Caco-2 (cell line): ENCODE measurements around the gene AK2. TPM values are rescaled to one million over a fixed set of nuclear protein-coding genes. Genes with fewer than 3 reads are reported as not detected.

Experiments used
- BruUV-seq: library from RNA; stranded (reverse); fragments of 400-500 nt; replicated peaks from 2 replicates; lab custom pipeline; 2021; lab: Mats Ljungman, UMichigan
- CTCF ChIA-PET: fragments of 300-600 bp; sonication (Branson Sonifier 250); formaldehyde crosslinking; loops from one replicate; lab custom pipeline; 2022; ENCODE audit warnings: antibody characterized with exemption; lab: Charles Lee
- POLR2A ChIA-PET: fragments of 300-600 bp; sonication (Branson Sonifier 250); formaldehyde crosslinking; loops from one replicate; lab custom pipeline; 2022; ENCODE audit warnings: antibody characterized with exemption; lab: Charles Lee
- DNase-seq, 2 experiments: peaks; one replicate each; pipeline versions ENCODE4 v3.0.0 to v3.0.0-alpha.2; 2020 to 2022
- H3K27me3 ChIP-seq: replicated peaks from 2 replicates; pipeline ENCODE4 v1.6.0; 2011; ENCODE audit warnings: low read length; ENCODE audit not compliant: control insufficient read depth, insufficient read depth
- H3K36me3 ChIP-seq: 2 replicates; pipeline ENCODE4 v1.5.1; 2011; ENCODE audit warnings: low read length; ENCODE audit not compliant: control insufficient read depth, insufficient read depth
- H3K4me1 ChIP-seq: fragments of 250-450 bp; sonication (Bioruptor Pico); 2 replicates; pipeline ENCODE4 v1.5.1; 2020; ENCODE audit warnings: mild to moderate bottlenecking
- H3K4me3 ChIP-seq: 2 replicates; pipeline ENCODE4 v1.5.1; 2011; ENCODE audit warnings: low read depth, mild to moderate bottlenecking, control low read depth, low read length
- H3K9me3 ChIP-seq: fragments of 250-450 bp; sonication (Bioruptor Pico); 2 replicates; pipeline ENCODE4 v1.5.1; 2020; ENCODE audit warnings: mild to moderate bottlenecking, moderate library complexity
- H3K27ac Mint-ChIP-seq: one replicate; pipeline ENCODE4 v1.8.0; 2022; ENCODE audit warnings: mixed read lengths; ENCODE audit not compliant: unreplicated experiment
- H3K27me3 Mint-ChIP-seq: one replicate; pipeline ENCODE4 v1.8.0; 2022; ENCODE audit warnings: mixed read lengths; ENCODE audit not compliant: insufficient read depth, unreplicated experiment
- H3K36me3 Mint-ChIP-seq: one replicate; pipeline ENCODE4 v1.8.0; 2022; ENCODE audit warnings: mild to moderate bottlenecking, mixed read lengths; ENCODE audit not compliant: insufficient read depth, unreplicated experiment
- H3K4me1 Mint-ChIP-seq: one replicate; pipeline ENCODE4 v1.8.0; 2022; ENCODE audit warnings: low read depth, mixed read lengths; ENCODE audit not compliant: unreplicated experiment
- H3K4me3 Mint-ChIP-seq: one replicate; pipeline ENCODE4 v1.8.0; 2022; ENCODE audit warnings: mild to moderate bottlenecking, moderate library complexity, mixed read lengths; ENCODE audit not compliant: unreplicated experiment
- H3K9me3 Mint-ChIP-seq: one replicate; pipeline ENCODE4 v1.8.0; 2022; ENCODE audit warnings: mixed read lengths; ENCODE audit not compliant: unreplicated experiment
- intact Hi-C: fragments of 100-400 bp; cut with micrococcal nuclease; formaldehyde crosslinking; loops from one replicate; pipeline ENCODE4 v1.10.0; 2022; ENCODE audit not compliant: unreplicated experiment
- total RNA-seq: library from RNA; stranded (reverse); gene quantifications from 2 replicates; pipeline ENCODE4 v1.2.3, GENCODE V29; 2022
- TF ChIP-seq, protein P1 (sequence below), 2 experiments: fragments of 200-600 bp in 1 of 2; IDR thresholded peaks; 1 replicate in 1 of 2; 2 replicates in 1 of 2; pipeline versions ENCODE4 v1.5.1 to v1.8.0; 2011 to 2022; ENCODE audit warnings: antibody characterized with exemption in 1 of 2, control low read depth in 1 of 2, inconsistent platforms in 1 of 2, low read depth in 1 of 2, low read length in 1 of 2, mild to moderate bottlenecking in 1 of 2, moderate library complexity in 1 of 2; ENCODE audit not compliant: insufficient read depth in 1 of 2, severe bottlenecking in 1 of 2, unreplicated experiment in 1 of 2

Gene AK2
- total RNA-seq, 1 experiment from 2014 or later, result 127 TPM

- no peaks in the 10 kb centered on the region for H3K36me3 ChIP-seq
- no peak overlapping the region for H3K27ac Mint-ChIP-seq
- H3K4me3 Mint-ChIP-seq, result no peak overlapping the region
Observed at GRCh38 chr1:32971576-32971975, 65.1 kb downstream of the AK2 start.

DNA sequence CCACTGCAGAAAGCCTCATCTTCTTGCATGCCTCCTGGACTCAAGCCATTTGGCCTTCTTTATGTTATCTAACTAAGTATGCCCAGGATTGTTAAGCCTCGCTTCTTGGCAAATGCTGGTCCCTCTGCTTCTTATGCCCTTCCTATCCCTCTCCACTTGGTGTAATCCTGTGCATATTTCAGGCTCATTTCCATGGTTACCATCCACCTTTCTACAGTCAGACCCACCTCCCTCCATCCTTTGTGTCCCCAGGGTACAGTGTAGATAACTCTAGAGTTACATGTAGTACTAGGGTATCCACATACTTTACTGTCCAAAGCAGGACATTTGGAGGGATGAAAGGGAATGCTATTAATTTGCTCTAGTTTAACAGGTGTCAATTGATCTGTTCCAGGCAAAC, 65.5 kb downstream of the AK2 start:
- H3K27ac Mint-ChIP-seq, result no peak overlapping the region
- H3K36me3 Mint-ChIP-seq, result no peaks in the 10 kb centered on the region
- POLR2A ChIA-PET, result interaction anchor here (0.5 kb wide), 1 partner anchor 78 kb away, joined by 3 read pairs; no protein-coding TSS in a partner anchor
- peaks cover 11% of the 10 kb centered on the region for H3K27me3 Mint-ChIP-seq
- Histone ChIP-seq H3K9me3 (no peaks in the 10 kb centered on the region), H3K4me3 (no peak overlapping the region), H3K27me3 (no peaks in the 10 kb centered on the region), H3K36me3 (no peaks in the 10 kb centered on the region), H3K4me1 (no peaks in the 10 kb centered on the region)
- no peak overlapping the region for H3K4me3 Mint-ChIP-seq
- CTCF ChIA-PET, result no interaction called here
- H3K9me3 Mint-ChIP-seq, result peaks cover 10% of the 10 kb centered on the region
- BruUV-seq, result no TSS peak
- DNase-seq, result no peak
- peaks cover 15% of the 10 kb centered on the region for H3K4me1 Mint-ChIP-seq
- TF ChIP-seq, protein P1, sequence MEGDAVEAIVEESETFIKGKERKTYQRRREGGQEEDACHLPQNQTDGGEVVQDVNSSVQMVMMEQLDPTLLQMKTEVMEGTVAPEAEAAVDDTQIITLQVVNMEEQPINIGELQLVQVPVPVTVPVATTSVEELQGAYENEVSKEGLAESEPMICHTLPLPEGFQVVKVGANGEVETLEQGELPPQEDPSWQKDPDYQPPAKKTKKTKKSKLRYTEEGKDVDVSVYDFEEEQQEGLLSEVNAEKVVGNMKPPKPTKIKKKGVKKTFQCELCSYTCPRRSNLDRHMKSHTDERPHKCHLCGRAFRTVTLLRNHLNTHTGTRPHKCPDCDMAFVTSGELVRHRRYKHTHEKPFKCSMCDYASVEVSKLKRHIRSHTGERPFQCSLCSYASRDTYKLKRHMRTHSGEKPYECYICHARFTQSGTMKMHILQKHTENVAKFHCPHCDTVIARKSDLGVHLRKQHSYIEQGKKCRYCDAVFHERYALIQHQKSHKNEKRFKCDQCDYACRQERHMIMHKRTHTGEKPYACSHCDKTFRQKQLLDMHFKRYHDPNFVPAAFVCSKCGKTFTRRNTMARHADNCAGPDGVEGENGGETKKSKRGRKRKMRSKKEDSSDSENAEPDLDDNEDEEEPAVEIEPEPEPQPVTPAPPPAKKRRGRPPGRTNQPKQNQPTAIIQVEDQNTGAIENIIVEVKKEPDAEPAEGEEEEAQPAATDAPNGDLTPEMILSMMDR (IDR thresholded peaks at IDR 0.05; ENCODE audit: insufficient read depth in 1 of 2, low read depth in 1 of 2, low read length in 1 of 2, severe bottlenecking in 1 of 2, unreplicated experiment in 1 of 2), result no peak
- intact Hi-C loops, result no loop called here

More at GRCh38 chr1:32971576-32971975, 65.1 kb downstream of the AK2 start:
- TF ChIP-seq, protein P1 (IDR thresholded peaks at IDR 0.05; ENCODE audit: insufficient read depth in 1 of 2, low read depth in 1 of 2, low read length in 1 of 2, severe bottlenecking in 1 of 2, unreplicated experiment in 1 of 2), result no peak
- Mint-ChIP-seq H3K27me3 (peaks cover 11% of the 10 kb centered on the region), H3K9me3 (peaks cover 10% of the 10 kb centered on the region), H3K4me1 (peaks cover 15% of the 10 kb centered on the region), H3K36me3 (no peaks in the 10 kb centered on the region)
- H3K9me3 ChIP-seq, result no peaks in the 10 kb centered on the region
- H3K4me1 ChIP-seq, result no peaks in the 10 kb centered on the region
- ChIA-PET POLR2A (no interaction called here), CTCF (no interaction called here)
- no peaks in the 10 kb centered on the region for H3K27me3 ChIP-seq
- intact Hi-C loops, result no loop called here
- H3K4me3 ChIP-seq, result no peak overlapping the region
- BruUV-seq, result no TSS peak
- no peak for DNase-seq

- no peak for DNase-seq
- H3K4me3 Mint-ChIP-seq, result no peak overlapping the region
- BruUV-seq, result no TSS peak
- 0 out of 2 replicates have a peak, but pooled peaks cover 3% of the 10 kb centered on the region for H3K4me1 ChIP-seq
- peaks cover 10% of the 10 kb centered on the region for H3K9me3 Mint-ChIP-seq
- CTCF ChIA-PET, result no interaction called here
- no peaks in the 10 kb centered on the region for H3K36me3 ChIP-seq
- no peaks in the 10 kb centered on the region for H3K27me3 ChIP-seq
- H3K27ac Mint-ChIP-seq, result no peak overlapping the region
- H3K9me3 ChIP-seq, result no peaks in the 10 kb centered on the region
- peaks cover 15% of the 10 kb centered on the region for H3K4me1 Mint-ChIP-seq
- TF ChIP-seq, protein P1 (IDR thresholded peaks at IDR 0.05; ENCODE audit: insufficient read depth in 1 of 2, low read depth in 1 of 2, low read length in 1 of 2, severe bottlenecking in 1 of 2, unreplicated experiment in 1 of 2), result no peak
- H3K27me3 Mint-ChIP-seq, result peaks cover 11% of the 10 kb centered on the region
- intact Hi-C loops, result no loop called here
- POLR2A ChIA-PET, result no interaction called here
- H3K4me3 ChIP-seq, result no peak overlapping the region
- no peaks in the 10 kb centered on the region for H3K36me3 Mint-ChIP-seq
Observed at GRCh38 chr1:32969566-32969965, 67.1 kb downstream of the AK2 start.
